ENCODE results near the gene DRAM2.

DNA sequence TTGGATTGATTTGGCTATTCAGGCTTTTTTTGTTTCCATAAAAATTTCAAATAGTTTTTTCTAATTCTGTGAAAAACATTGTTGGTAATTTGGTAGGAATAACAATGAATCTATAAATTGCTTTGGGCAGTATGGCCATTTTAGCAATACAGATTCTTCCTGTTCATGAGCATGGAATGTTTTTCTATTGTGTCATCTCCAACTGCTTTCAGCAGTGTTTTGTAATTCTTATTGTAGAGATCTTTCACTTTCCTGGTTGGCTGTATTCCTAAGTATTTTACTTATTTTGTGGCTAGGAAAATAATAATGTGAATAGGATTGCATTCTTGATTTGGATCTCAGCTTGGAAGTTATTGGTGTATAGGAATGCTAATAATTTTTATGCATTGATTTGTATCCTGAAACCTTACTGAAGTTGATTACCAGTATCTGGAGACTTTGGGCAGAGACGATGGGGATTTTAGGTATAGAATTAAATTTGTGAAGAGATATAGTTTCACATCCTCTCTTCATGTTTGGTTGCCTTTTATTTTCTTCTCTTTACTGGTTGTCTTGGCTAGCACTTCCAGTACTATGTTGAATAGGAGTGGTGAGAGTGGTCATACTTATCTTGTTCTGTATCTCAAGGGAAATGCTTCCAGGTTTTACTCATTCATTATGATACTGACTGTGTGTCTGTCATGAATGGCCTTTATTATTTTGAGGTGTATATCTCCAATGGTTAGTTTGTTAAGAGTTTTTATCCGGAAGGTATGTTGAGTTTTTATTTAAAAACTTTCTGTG is 57.3 kb downstream of the DRAM2 start:
- TF ChIP-seq EZH2phosphoT487 (IDR thresholded peaks at IDR 0.05; ENCODE audit: insufficient read depth, low read depth) (no peak), EZH2 (IDR thresholded peaks at IDR 0.05; ENCODE audit: insufficient read depth, poor library complexity, severe bottlenecking) (no peak)
